Kidney glomerular epithelial cell (primary cell): ENCODE results near the gene FOXK2.

Experiments
- DNase-seq: peaks from one replicate; lab custom pipeline; 2025; lab: John Stamatoyannopoulos, UW

Gene FOXK2

DNA sequence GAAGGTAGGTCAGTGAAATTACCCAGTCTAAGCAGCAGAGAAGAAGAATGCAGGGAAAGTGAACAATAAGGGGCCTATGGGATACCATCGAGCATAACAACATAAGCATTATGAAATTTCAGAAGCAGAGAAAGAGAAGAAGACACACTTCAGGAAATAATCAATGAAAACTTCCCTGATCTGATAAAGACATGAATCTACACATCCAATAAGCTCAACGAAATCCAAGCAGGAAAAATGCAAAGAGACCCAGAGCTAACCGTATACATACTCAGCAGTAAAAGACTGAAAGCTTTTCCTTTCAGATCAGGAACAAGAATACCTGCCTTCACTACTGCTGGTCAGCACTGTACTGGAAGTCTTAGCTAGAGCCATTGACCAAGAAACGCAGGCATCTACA is 90.1 kb downstream of the FOXK2 start:
- no peak for DNase-seq

- DNase-seq = peak; percentile 40
These were observed 91.9 kb downstream of the FOXK2 start for GRCh38 chr17:82611140-82612058.

DNA sequence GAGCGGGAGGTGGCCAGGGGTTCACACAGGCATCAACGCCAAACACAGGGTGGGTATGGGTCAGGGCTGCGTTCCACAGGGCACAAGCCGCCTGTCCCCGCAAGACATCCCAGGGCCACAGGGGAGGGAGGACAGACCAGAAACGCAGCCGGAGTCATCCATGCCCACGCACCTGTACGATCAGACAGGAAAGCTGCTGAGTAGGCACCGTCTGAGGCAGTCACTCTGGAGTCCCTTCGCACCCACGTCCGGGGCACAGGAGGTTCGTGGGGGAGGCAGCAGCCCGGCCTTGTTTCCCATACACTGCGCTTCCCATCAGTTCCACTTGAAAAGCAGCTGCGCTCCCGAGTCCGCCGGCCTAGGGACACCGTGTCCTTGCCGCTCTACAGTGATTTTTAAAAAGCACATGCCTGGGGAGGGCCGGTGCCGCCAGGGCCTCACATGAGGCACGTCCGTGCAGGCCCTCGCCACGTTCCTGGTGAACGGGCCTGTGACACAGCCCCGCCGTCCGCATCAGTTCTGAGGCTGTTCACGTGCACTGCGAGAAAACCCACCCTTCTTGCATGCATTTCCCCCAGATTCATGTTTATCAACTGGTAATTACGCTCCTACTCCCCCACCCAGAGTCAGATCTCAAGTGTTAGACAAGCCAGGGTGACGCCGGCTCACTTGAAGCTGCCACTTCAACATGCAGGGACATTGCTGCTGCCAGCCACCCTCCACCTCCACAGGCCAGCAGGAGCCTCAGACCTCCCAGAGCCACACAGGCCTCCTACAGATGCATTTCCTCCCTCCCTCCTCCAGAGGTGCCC is 94.0 kb downstream of the FOXK2 start:
- no peak for DNase-seq

DNA sequence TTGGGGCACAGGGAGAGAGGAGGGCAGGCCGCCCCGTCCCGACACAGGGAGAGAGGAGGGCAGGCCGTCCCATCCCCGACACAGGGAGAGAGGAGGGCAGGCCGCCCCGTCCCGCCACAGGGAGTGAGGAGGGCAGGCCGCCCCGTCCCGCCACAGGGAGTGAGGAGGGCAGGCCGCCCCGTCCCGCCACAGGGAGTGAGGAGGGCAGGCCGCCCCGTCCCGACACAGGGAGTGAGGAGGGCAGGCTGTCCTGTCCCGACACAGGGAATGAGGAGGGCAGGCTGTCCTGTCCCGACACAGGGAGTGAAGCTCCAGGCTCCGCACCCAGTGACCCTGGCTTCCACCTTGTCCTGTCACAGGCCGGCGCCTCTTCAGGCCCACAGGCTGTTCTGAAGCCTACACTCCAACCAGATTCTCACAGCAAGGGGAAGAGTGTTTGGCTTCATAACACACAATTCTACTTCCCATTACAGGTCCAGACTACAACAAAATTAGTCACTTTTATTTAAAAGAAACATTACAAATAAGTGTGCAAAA is 94.6 kb downstream of the FOXK2 start:
- no peak for DNase-seq

- no peak for DNase-seq
These were observed 95.8 kb downstream of the FOXK2 start for GRCh38 chr17:82615084-82616020.

GRCh38 chr17:82616021-82616711 is 96.6 kb downstream of the FOXK2 start:
- no peak for DNase-seq

- no peak for DNase-seq
These were observed 99.7 kb downstream of the FOXK2 start for GRCh38 chr17:82619211-82619610.

DNA sequence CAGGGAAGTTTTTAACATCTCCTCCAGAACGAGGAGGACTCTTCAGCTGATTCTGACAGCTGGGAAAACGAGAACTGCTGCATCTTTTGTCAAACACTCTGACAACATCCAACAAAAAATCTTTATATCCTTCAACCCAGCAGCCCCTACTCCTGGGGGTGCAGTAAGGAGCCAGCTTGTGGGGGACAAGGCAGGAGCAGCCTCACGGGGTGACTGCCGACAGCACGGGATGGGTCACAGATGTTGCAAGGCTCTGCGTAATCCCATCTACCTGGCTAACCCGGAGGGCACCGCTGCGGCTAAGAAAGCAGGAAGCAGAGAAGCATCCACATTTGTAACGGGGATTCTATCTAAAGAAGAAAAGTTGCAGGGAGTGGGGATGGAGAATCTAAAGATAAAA is 100.1 kb downstream of the FOXK2 start:
- DNase-seq = no peak

GRCh38 chr17:82623707-82624106 is 104.2 kb downstream of the FOXK2 start:
- no peak for DNase-seq

- DNase-seq = no peak
These were observed 107.9 kb downstream of the FOXK2 start for GRCh38 chr17:82627405-82627804.

DNA sequence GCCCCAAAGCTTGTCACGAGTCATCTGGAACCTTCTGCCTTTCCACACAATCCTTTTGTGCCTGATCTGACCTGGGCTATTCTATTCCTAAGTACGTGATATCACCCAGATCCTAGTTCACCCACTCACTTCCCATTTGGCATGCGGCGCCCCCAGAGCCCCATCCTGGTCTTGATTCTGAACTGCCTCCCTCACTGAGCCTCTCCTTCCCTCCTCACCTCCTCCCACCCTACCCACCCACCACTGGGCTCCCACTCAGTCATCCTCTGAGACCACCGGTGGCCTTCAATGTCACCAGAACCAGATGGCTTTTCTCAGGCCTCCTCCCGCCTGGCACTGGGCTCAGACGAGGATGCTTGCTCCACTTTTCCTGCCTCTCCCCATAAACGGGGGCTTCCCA is 110.2 kb downstream of the FOXK2 start:
- no peak for DNase-seq

DNA sequence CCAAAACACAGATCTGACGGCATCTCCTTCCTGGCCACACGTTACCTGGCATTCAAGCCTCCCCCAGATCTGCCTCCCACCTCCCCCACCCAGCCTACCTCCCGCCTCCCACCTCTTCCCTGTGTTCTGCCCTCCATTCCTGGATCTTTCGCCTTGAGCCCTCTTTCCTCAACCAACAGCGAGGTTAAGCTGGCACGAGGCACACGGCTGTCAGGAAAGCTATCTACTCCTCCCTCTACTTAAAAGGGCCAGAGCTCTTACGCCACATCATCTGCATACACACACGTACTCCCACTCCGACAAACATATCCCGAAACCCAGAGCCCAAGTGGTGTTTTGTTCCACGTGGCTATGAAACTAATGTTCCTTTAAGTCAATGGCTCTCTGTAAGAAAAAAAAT is 110.7 kb downstream of the FOXK2 start:
- DNase-seq = no peak

GRCh38 chr17:82631544-82631943 is 112.0 kb downstream of the FOXK2 start:
- no peak for DNase-seq

GRCh38 chr17:82632451-82632850 is 112.9 kb downstream of the FOXK2 start:
- DNase-seq = no peak

- DNase-seq = no peak
These were observed 113.8 kb downstream of the FOXK2 start for GRCh38 chr17:82633343-82633742.

DNA sequence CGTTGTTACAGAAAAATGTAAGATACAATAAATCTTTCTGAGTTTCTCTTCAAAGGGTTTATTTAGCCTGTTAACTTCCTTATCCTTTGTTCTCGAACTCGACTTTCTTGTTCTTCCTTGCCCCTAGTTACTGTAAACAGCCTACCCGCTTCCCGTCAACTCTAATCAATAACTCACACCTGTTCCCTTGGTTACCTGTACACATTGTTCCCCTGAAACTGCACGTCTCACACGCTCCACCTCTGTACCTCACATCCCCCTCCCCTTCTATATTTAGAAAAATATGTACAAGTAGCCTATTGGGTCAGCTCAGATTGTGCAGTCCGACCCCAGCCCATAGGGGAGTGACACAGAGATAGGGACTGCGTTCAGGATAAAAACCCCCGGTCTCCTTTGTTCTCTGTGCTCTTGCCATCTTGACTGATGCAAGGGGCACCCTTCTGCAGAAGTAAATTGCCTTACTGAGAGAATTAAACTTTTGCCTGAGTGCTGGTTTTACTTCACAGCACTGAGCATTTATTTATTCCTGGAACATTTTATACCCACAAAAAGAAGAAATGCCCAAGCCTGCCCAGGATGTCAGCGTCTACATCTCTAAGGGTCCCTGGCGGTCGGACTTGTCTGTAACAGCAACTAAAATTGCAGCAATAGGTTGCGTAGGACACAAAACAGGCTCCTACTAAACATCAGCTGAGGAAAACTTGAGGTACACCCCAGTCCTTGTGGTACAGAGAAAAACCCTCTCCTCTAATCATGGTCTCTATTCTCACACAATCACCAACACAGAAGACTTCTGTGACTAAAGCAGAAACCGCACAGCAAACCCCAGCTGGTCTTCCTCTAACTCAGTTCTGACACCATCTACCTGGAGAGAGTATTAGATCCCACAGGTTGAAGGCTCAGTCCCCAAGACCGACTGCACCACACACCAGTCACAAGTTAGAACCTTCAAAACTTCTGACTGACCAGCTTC is 117.4 kb downstream of the FOXK2 start:
- DNase-seq = no peak

DNA sequence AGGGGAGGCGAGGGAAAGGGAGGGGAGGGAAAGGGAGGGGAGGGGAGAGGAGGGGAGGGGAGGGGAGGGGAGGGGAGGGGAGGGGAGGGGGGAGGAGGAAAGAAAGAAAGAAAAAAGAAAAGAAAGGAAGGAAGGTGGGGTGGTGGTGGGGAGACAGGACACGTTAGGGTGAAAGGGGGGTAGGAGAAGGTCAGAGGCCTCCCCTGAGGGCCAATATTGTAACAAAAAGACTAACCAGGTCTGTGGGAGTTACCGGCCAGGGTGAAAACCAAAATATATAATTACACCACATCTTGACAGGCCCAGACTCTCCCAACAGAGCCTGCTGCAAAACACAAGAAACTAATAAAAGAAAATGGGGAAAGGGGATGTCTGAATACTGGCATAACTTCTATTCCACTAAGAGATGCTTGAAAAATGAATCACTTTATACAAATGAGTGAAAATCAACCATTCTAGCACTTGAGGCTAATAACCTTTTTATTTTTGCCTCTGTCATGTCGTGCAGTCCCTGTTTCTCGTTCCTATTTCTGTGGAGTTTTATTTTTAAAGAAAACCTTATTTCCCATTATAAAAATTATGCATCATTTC is 118.7 kb downstream of the FOXK2 start:
- no peak for DNase-seq

DNA sequence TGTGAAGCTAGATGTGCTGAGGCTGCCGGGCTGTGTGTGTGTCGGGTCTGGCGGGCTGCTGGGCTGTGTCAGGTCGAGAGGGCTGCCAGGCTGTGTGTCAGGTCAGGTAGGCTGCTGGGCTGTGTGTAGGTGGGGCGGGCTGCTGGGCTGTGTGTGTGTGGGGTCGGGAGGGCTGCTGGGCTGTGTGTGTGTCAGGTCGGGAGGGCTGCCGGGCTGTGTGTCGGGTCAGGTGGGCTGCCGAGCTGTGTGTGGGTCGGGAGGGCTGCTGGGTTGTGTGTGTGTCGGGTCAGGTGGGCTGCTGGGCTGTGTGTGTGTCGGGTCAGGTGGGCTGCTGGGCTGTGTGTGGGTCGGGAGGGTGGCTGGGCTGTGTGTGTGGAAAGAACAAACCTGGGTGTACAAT is 120.1 kb downstream of the FOXK2 start:
- no peak for DNase-seq

GRCh38 chr17:82640036-82640435 is 120.5 kb downstream of the FOXK2 start:
- no peak for DNase-seq

DNA sequence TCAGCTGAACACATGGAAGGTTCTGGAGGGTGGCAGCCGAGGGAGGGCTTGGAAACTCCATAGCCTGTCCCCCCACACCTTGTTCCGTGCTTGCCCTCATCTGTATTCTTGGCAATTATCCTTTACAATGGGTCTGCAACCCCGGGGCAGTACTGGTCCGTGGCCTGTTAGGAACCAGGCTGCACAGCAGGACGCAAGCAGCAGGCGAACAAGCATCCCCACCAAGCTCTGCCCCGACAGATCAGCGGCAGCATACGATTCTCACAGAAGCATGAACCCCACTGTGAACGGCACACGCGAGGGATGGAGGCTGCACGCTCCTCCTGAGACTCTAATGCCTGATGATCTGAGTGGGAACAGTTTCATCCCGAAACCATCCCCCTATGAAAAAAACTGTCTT is 122.5 kb downstream of the FOXK2 start:
- DNase-seq = no peak
